Germinal center (tissue), 1 donor: ENCODE data around the gene CCNJL.
"Not testable (repeated sequence)": the region's sequence is repeated elsewhere in the genome, so short reads cannot be mapped to it uniquely, and the experiment has no call there.

Source experiments
- DNase-seq: peaks from one replicate; pipeline ENCODE4 v3.0.0; 2012; ENCODE audit warnings: mixed read lengths, low spot score

The CCNJL gene

DNA sequence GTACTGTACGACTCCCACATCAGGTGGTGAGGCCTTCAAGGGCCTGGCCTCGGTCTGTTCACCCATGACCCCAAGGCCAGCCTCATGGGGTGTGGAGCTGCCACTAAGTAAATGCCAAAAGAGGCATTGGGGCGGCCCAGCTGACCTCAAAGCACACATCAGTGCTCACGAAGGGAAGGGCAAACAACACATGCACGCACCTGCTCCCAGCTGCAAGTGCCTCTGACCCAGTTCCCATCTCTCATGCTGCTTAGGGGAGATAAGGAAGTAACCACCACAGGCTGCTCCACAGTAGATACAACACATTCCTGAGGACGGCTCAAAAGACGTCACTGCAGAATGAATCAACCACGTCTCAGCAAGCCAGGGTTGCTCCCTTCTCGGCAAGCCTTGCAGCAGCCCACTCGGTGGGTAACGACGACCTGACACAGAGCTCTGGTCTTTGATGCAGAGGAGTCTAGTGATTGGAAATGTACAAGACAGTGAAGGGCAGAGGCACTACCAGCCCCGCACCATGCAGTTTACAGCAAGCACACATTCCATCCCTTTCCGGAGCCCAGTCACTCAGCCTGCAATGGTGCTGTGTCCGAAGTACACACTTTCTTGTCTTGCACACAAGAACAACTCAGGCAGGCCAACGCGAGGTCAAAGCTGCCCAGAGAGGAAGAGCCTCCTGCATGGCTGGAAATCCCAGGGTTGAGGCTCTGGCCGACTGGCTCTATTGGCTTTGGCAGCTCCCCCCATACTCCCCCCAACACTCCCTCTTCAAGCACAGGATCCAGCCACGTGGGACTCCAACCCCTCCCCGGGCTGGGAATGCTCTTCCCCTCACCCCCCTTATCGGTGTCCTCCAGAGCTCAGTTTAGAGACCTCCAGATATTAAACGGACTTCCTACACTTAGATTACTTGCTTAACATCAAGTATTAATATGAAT, 51.2 kb downstream of the CCNJL start:
- DNase-seq = peak; percentile 20

- no peak for DNase-seq
Observed at GRCh38 chr5:160260006-160260775, 52.2 kb downstream of the CCNJL start.

- DNase-seq = no peak
Observed at GRCh38 chr5:160259341-160259740, 53.0 kb downstream of the CCNJL start.

GRCh38 chr5:160254706-160255105, 57.7 kb downstream of the CCNJL start:
- no peak for DNase-seq

DNA sequence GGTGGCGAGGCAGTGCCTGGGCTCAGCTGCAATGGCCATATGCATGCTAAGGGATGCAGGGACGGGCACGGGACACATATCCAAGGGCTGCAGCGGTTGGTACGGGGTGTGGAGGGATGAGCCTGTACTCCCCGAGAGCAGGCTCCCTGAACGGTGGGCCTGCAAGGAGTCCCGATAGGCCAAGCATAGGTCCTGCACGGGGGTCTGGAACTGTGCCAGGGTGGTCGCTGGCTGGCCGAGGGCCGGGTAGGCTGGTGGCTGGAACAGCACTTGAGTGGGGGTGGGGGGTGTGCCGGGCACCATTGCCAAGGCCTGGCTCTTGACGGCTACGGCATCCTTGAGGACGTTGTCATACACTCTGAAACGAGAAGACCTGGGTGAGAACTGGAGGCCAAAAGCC, 58.9 kb downstream of the CCNJL start:
- no peak for DNase-seq

GRCh38 chr5:160252916-160253315, 59.4 kb downstream of the CCNJL start:
- DNase-seq = no peak

- DNase-seq = no peak
Observed at GRCh38 chr5:160251406-160252155, 60.8 kb downstream of the CCNJL start.

- no peak for DNase-seq
Observed at GRCh38 chr5:160250826-160251225, 61.5 kb downstream of the CCNJL start.

DNA sequence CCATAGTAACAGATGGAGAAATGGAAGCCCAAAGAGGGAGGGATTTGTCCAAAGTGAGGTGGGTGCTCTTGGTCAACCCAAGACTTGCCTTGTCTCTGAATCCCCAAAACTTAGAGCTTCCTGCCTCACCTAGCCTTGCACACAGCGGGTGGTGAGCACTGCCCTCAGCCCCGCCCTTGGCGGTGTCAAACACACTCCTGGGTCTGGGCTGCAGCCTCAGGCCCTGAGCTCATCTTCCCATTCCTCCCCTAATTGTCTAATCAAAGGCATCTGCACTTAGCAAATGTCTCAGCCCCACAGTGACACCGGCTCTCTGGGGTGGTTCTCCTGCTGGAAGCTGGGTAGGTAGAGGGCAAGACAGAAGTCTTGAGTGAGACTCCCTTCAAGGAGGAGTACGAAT, 62.1 kb downstream of the CCNJL start:
- no peak for DNase-seq

DNA sequence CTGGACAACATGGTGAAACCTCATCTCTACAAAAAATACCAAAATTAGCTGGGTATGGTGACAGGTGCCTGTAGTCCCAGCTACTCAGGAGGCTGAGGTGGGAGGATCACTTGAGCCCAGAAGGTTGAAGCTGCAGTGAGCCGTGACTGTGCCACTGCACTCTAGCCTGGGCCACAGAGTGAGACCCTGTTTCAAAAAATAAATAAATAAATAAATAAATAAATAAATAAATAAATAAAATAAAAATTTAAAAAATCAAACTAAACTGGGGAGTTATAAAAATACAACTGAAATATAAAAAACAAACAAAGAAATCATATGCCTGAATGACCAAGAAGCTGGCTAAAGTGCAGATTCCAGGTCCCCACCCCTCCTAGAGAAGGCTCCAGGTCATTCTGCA, 62.8 kb downstream of the CCNJL start:
- DNase-seq = not testable (repeated sequence)

GRCh38 chr5:160245506-160246086, 66.8 kb downstream of the CCNJL start:
- no peak for DNase-seq

- DNase-seq = no peak
Observed at GRCh38 chr5:160242145-160242544, 70.2 kb downstream of the CCNJL start.

DNA sequence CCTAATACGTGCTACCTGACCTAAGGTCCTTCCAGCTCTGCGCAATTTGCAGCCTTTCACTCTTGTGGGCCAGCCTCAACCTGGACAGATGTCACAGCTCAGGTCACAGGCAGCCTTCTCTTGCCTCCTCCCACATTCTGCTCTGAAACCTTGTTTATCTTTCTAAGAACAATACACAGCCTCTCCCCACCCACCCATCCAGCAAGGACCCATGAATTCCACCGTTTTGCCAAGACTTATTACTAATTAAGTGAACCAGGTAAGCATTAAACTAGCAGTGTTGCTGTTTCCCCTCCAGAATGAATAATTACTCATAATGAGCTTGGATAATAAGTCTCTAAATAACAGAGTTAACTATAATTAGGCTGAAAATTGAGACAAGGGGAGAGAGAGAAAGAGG, 72.0 kb downstream of the CCNJL start:
- DNase-seq = no peak

GRCh38 chr5:160237571-160238093, 74.7 kb downstream of the CCNJL start:
- DNase-seq = no peak

- DNase-seq = no peak
Observed at GRCh38 chr5:160235731-160236130, 76.6 kb downstream of the CCNJL start.

- DNase-seq = no peak
Observed at GRCh38 chr5:160233215-160233614, 79.1 kb downstream of the CCNJL start.

- no peak for DNase-seq
Observed at GRCh38 chr5:160231783-160232342, 80.5 kb downstream of the CCNJL start.

- DNase-seq = no peak
Observed at GRCh38 chr5:160230686-160231527, 81.5 kb downstream of the CCNJL start.

GRCh38 chr5:160229190-160229742, 83.1 kb downstream of the CCNJL start, which contains the start of gene FABP6:
Gene FABP6 (plus strand): TSS chr5:160229506. CDS start chr5:160229558, 52 bp downstream.
- no peak for DNase-seq

- DNase-seq = no peak
Observed at GRCh38 chr5:160227012-160227411, 85.4 kb downstream of the CCNJL start.
